Osteoblast (primary cell): ENCODE data around the gene PCGF1. TPM values are rescaled to one million over a fixed set of nuclear protein-coding genes. Genes with fewer than 3 reads are reported as not detected.
"Not testable (repeated sequence)": the region's sequence is repeated elsewhere in the genome, so short reads cannot be mapped to it uniquely, and the experiment has no call there.

ENCODE experiments used
- DNase-seq: peaks from one replicate; pipeline ENCODE4 v3.0.0; 2011; ENCODE audit warnings: low spot score, mixed read lengths; ENCODE audit not compliant: insufficient read length; ENCODE audit errors: missing footprints
- H2AFZ ChIP-seq: 2 replicates; pipeline ENCODE4 v1.6.0; 2011; ENCODE audit warnings: mild to moderate bottlenecking, low read length
- H3K27ac ChIP-seq: 2 replicates; pipeline ENCODE4 v1.5.1; 2011; ENCODE audit warnings: mild to moderate bottlenecking, low read depth, low read length, moderate library complexity
- H3K27me3 ChIP-seq: 2 replicates; pipeline ENCODE4 v1.6.0; 2012; ENCODE audit warnings: mild to moderate bottlenecking, control low read depth, inconsistent platforms, low read length, moderate library complexity; ENCODE audit not compliant: insufficient read depth
- H3K36me3 ChIP-seq: 2 replicates; pipeline ENCODE4 v1.5.1; 2011; ENCODE audit warnings: mild to moderate bottlenecking, low read length, control low read depth, moderate library complexity; ENCODE audit not compliant: insufficient read depth
- H3K4me1 ChIP-seq: 2 replicates; pipeline ENCODE4 v1.5.1; 2011; ENCODE audit warnings: mild to moderate bottlenecking, low read length, control low read depth, moderate library complexity; ENCODE audit not compliant: insufficient read depth
- H3K4me2 ChIP-seq: 2 replicates; pipeline ENCODE4 v1.6.0; 2011; ENCODE audit warnings: mild to moderate bottlenecking, low read length; ENCODE audit not compliant: insufficient read depth
- H3K4me3 ChIP-seq: fragments of 200-600 bp; sonication (generic); 3 replicates; pipeline ENCODE4 v1.5.1; 2012; ENCODE audit warnings: mild to moderate bottlenecking, low read length, inconsistent platforms; ENCODE audit not compliant: insufficient read depth
- H3K79me2 ChIP-seq: 2 replicates; pipeline ENCODE4 v1.6.0; 2012; ENCODE audit warnings: mild to moderate bottlenecking, low read length, control low read depth, inconsistent platforms; ENCODE audit not compliant: insufficient read depth
- H3K9me3 ChIP-seq: 2 replicates; pipeline ENCODE4 v1.5.1; 2011; ENCODE audit warnings: low read depth, low read length, control low read depth
- H4K20me1 ChIP-seq: 2 replicates; pipeline ENCODE4 v1.6.0; 2012; ENCODE audit warnings: mild to moderate bottlenecking, low read length, control low read depth; ENCODE audit not compliant: insufficient read depth
- CTCF ChIP-seq: IDR thresholded peaks from 2 replicates; pipeline ENCODE4 v1.5.1; 2011; ENCODE audit warnings: mild to moderate bottlenecking, low read depth, low read length, moderate library complexity; ENCODE audit errors: extremely low read depth
- total RNA-seq: library from RNA; depleted of rRNA; stranded (reverse); fragments of >200 nt; gene quantifications from 2 replicates; pipeline ENCODE4 v1.2.3, GENCODE V29; 2012

PCGF1 gene
- total RNA-seq, 1 donor = 22.4 TPM

GRCh38 chr2:74491648-74492544, 15.6 kb downstream of the PCGF1 start:
- Histone ChIP-seq H3K27me3 (no peaks in the 10 kb centered on the region), H3K79me2 (peaks cover 13% of the 10 kb centered on the region), H3K9me3 (no peaks in the 10 kb centered on the region), H3K27ac (no peak overlapping the region), H2AFZ (no peak overlapping the region), H4K20me1 (no peaks in the 10 kb centered on the region), H3K4me3 (no peak overlapping the region), H3K36me3 (peaks cover 41% of the 10 kb centered on the region), H3K4me1 (peaks cover 29% of the 10 kb centered on the region), H3K4me2 (no peak overlapping the region)
- no peak for TF ChIP-seq CTCF
- no peak for DNase-seq

- H2AFZ ChIP-seq = no peak overlapping the region
- H3K9me3 ChIP-seq = no peaks in the 10 kb centered on the region
- peaks cover 53% of the 10 kb centered on the region for H3K36me3 ChIP-seq
- H3K4me1 ChIP-seq = peaks cover 29% of the 10 kb centered on the region
- no peak for DNase-seq
- H3K27ac ChIP-seq = no peak overlapping the region
- no peaks in the 10 kb centered on the region for H3K27me3 ChIP-seq
- H3K79me2 ChIP-seq = peaks cover 24% of the 10 kb centered on the region
- no peaks in the 10 kb centered on the region for H4K20me1 ChIP-seq
- no peak for TF ChIP-seq CTCF
- H3K4me2 ChIP-seq = no peak overlapping the region
- no peak overlapping the region for H3K4me3 ChIP-seq
These were observed 17.6 kb downstream of the PCGF1 start for GRCh38 chr2:74489906-74490305.

GRCh38 chr2:74488643-74489481, 18.6 kb downstream of the PCGF1 start:
- H3K9me3 ChIP-seq = no peaks in the 10 kb centered on the region
- DNase-seq = no peak
- no peak overlapping the region for H2AFZ ChIP-seq
- H3K27me3 ChIP-seq = no peaks in the 10 kb centered on the region
- peaks cover 29% of the 10 kb centered on the region for H3K4me1 ChIP-seq
- no peak overlapping the region for H3K4me3 ChIP-seq
- no peak for TF ChIP-seq CTCF
- H3K27ac ChIP-seq = peak overlapping the region; percentile 23
- peaks cover 31% of the 10 kb centered on the region for H3K79me2 ChIP-seq
- H4K20me1 ChIP-seq = no peaks in the 10 kb centered on the region
- peaks cover 49% of the 10 kb centered on the region for H3K36me3 ChIP-seq
- H3K4me2 ChIP-seq = peak overlapping the region; percentile 41

GRCh38 chr2:74486141-74486540, 21.4 kb downstream of the PCGF1 start:
- DNase-seq = no peak
- Histone ChIP-seq H3K27me3 (no peaks in the 10 kb centered on the region), H3K36me3 (peaks cover 23% of the 10 kb centered on the region), H4K20me1 (no peaks in the 10 kb centered on the region), H3K79me2 (peaks cover 57% of the 10 kb centered on the region), H3K4me1 (peaks cover 33% of the 10 kb centered on the region), H3K9me3 (no peaks in the 10 kb centered on the region), H3K4me3 (no peak overlapping the region), H3K4me2 (no peak overlapping the region), H2AFZ (no peak overlapping the region), H3K27ac (no peak overlapping the region)
- TF ChIP-seq CTCF = no peak

GRCh38 chr2:74483675-74484164, 23.8 kb downstream of the PCGF1 start:
- peaks cover 62% of the 10 kb centered on the region for H3K79me2 ChIP-seq
- not testable (repeated sequence) for H3K27me3 ChIP-seq, H4K20me1 ChIP-seq, DNase-seq, H3K9me3 ChIP-seq
- peaks cover 31% of the 10 kb centered on the region for H3K4me1 ChIP-seq
- H3K4me2 ChIP-seq = peak overlapping the region; percentile 94
- H2AFZ ChIP-seq = peak overlapping the region; percentile 99
- peak overlapping the region; percentile 77 for H3K27ac ChIP-seq
- peak overlapping the region; percentile 95 for H3K4me3 ChIP-seq
- peaks cover 30% of the 10 kb centered on the region for H3K36me3 ChIP-seq
